ENCODE data around the gene GANAB. TPM values are rescaled to one million over a fixed set of nuclear protein-coding genes. Genes with fewer than 3 reads are reported as not detected.
"Not testable (repeated sequence)": the region's sequence is repeated elsewhere in the genome, so short reads cannot be mapped to it uniquely, and the experiment has no call there.

Gene GANAB
- total RNA-seq, 2 donors from 2014 or later = 71.8 to 78.0 TPM

GRCh38 chr11:62677714-62678113, 31.3 kb upstream of the GANAB start:
- Histone ChIP-seq H3K27ac (no peak overlapping the region), H3K4me3 (no peak overlapping the region), H3K36me3 (peaks cover 21% of the 10 kb centered on the region), H3K27me3 (no peaks in the 10 kb centered on the region), H3K4me1 (peaks cover 0 to 27% of the 10 kb centered on the region in 2 donors), H3K9me3 (no peaks in the 10 kb centered on the region)
- DNase-seq (ENCODE audit: low spot score) = no peak
- TF ChIP-seq CTCF (IDR thresholded peaks at IDR 0.05) = no peak

- Histone ChIP-seq H3K27ac (no peak overlapping the region), H3K4me3 (no peak overlapping the region), H3K36me3 (peaks cover 21% of the 10 kb centered on the region), H3K27me3 (no peaks in the 10 kb centered on the region), H3K4me1 (peaks cover 0 to 33% of the 10 kb centered on the region in 2 donors), H3K9me3 (no peaks in the 10 kb centered on the region)
- TF ChIP-seq CTCF (IDR thresholded peaks at IDR 0.05) = no peak
- no peak for DNase-seq (ENCODE audit: low spot score)
Observed at GRCh38 chr11:62677156-62677555, 30.7 kb upstream of the GANAB start.

GRCh38 chr11:62676698-62677097, 30.3 kb upstream of the GANAB start:
- no peaks in the 10 kb centered on the region for H3K9me3 ChIP-seq
- H3K4me3 ChIP-seq = no peak overlapping the region
- no peak overlapping the region for H3K27ac ChIP-seq
- H3K36me3 ChIP-seq = peaks cover 21% of the 10 kb centered on the region
- no peaks in the 10 kb centered on the region for H3K27me3 ChIP-seq
- no peak for TF ChIP-seq CTCF (IDR thresholded peaks at IDR 0.05)
- DNase-seq (ENCODE audit: low spot score) = no peak
- H3K4me1 ChIP-seq = peaks cover 0 to 34% of the 10 kb centered on the region in 2 donors

GRCh38 chr11:62675415-62675814, 29.0 kb upstream of the GANAB start:
- peaks cover 21% of the 10 kb centered on the region for H3K36me3 ChIP-seq

GRCh38 chr11:62673196-62673525, 26.7 kb upstream of the GANAB start:
- no peaks in the 10 kb centered on the region for H3K9me3 ChIP-seq
- no peak for TF ChIP-seq CTCF (IDR thresholded peaks at IDR 0.05)
- H3K36me3 ChIP-seq = peaks cover 21% of the 10 kb centered on the region
- H3K27ac ChIP-seq = no peak overlapping the region
- H3K27me3 ChIP-seq = no peaks in the 10 kb centered on the region
- no peak overlapping the region for H3K4me3 ChIP-seq
- DNase-seq (ENCODE audit: low spot score) = no peak
- H3K4me1 ChIP-seq = peaks cover 0 to 32% of the 10 kb centered on the region in 2 donors

More at GRCh38 chr11:62675415-62675814, 29.0 kb upstream of the GANAB start:
- H3K27me3 ChIP-seq; H3K4me3 ChIP-seq; H3K27ac ChIP-seq; H3K9me3 ChIP-seq; DNase-seq (ENCODE audit: low spot score): not testable (repeated sequence)
- H3K4me1 ChIP-seq = peaks cover 0 to 43% of the 10 kb centered on the region in 2 donors

- peaks cover 16% of the 10 kb centered on the region for H3K36me3 ChIP-seq
- peak; percentile 81 for DNase-seq (ENCODE audit: low spot score)
- no peaks in the 10 kb centered on the region for H3K27me3 ChIP-seq
- peak within 1 kb of the TSS; percentile 63 to 79 for H3K4me3 ChIP-seq
- TF ChIP-seq CTCF (IDR thresholded peaks at IDR 0.05) = peak in 1 of 2 donors; percentile 15
- peaks cover 0 to 34% of the 10 kb centered on the region in 2 donors for H3K4me1 ChIP-seq
- no peaks in the 10 kb centered on the region for H3K9me3 ChIP-seq
- peak within 1 kb of the TSS; percentile 74 to 83 for H3K27ac ChIP-seq
Observed at GRCh38 chr11:62671608-62672389, 25.4 kb upstream of the GANAB start, which contains the start of the genes LBHD1 and UQCC3. Gene LBHD1 (minus strand): TSS chr11:62672267. CDS start chr11:62670031, 2,236 bp downstream. Gene UQCC3 (plus strand): TSS chr11:62671673. CDS start chr11:62671746, 73 bp downstream.
